Measurements from ENCODE around the gene FAM221A. TPM values are rescaled to one million over a fixed set of nuclear protein-coding genes. Genes with fewer than 3 reads are reported as not detected.

Gene FAM221A
- total and polyA plus RNA-seq, 4 donors, result 2.8 to 12.0 (median 5.4) TPM

- TF ChIP-seq REST (IDR thresholded peaks at IDR 0.05), result no peak
- TF ChIP-seq FOXA1 (IDR thresholded peaks at IDR 0.05), result no peak
- no peak for TF ChIP-seq RXRA (IDR thresholded peaks at IDR 0.05)
- TF ChIP-seq EGR1 (IDR thresholded peaks at IDR 0.05; ENCODE audit: low read depth in 2 of 2), result no peak
- no peak for TF ChIP-seq CTCF (IDR thresholded peaks at IDR 0.05; ENCODE audit: low read depth, low read length, missing input control)
- TF ChIP-seq MAX (IDR thresholded peaks at IDR 0.05), result no peak
Observed at GRCh38 chr7:23714579-23714978, 34.6 kb downstream of the FAM221A start (continued).

GRCh38 chr7:23715099-23715498 is 35.1 kb downstream of the FAM221A start:
- Histone ChIP-seq H3K36me3 (ENCODE audit: control insufficient read depth in 4 of 4, insufficient read depth in 3 of 4, low read depth in 1 of 4, low read length in 3 of 4) (no peaks in the 10 kb centered on the region), H3K4me1 (ENCODE audit: control insufficient read depth in 4 of 4, insufficient read depth in 4 of 4, low read length in 3 of 4) (no peaks in the 10 kb centered on the region), H3K27me3 (ENCODE audit: control insufficient read depth in 4 of 4, insufficient read depth in 4 of 4, low read length in 3 of 4) (no peaks in the 10 kb centered on the region), H3K27ac (ENCODE audit: low read depth in 1 of 2, low read length in 2 of 2) (no peak overlapping the region), H3K9ac (ENCODE audit: low read depth in 1 of 2, low read length in 2 of 2) (no peak overlapping the region), H3K4me3 (ENCODE audit: low read depth in 1 of 3, low read length in 3 of 3) (no peak overlapping the region), H3K9me3 (ENCODE audit: control insufficient read depth in 4 of 4, low read length in 3 of 4) (no peaks in the 10 kb centered on the region)
- TF ChIP-seq REST (IDR thresholded peaks at IDR 0.05) (no peak), HNF4A (conservative IDR thresholded peaks at IDR 0.05) (no peak), ATF3 (IDR thresholded peaks at IDR 0.05) (no peak), CTCF (IDR thresholded peaks at IDR 0.05; ENCODE audit: low read depth, low read length, missing input control) (no peak), RXRA (IDR thresholded peaks at IDR 0.05) (no peak), FOXA1 (IDR thresholded peaks at IDR 0.05) (no peak), ZBTB33 (IDR thresholded peaks at IDR 0.05) (no peak), YY1 (IDR thresholded peaks at IDR 0.05) (no peak), EGR1 (IDR thresholded peaks at IDR 0.05; ENCODE audit: low read depth in 2 of 2) (no peak), MAX (IDR thresholded peaks at IDR 0.05) (no peak), TAF1 (conservative IDR thresholded peaks at IDR 0.05) (no peak), NR2F2 (IDR thresholded peaks at IDR 0.05) (no peak), JUND (IDR thresholded peaks at IDR 0.05) (no peak), GABPA (IDR thresholded peaks at IDR 0.05 in 1 of 2, conservative IDR thresholded peaks at IDR 0.05 in 1 of 2) (no peak), HNF4G (IDR thresholded peaks at IDR 0.05) (no peak), SP1 (IDR thresholded peaks at IDR 0.05) (no peak), FOXA2 (IDR thresholded peaks at IDR 0.05) (no peak), RAD21 (IDR thresholded peaks at IDR 0.05) (no peak)
- no peak for DNase-seq (ENCODE audit: low spot score)
- 78% methylated on average over 6 of the region's 6 CpGs for WGBS
